ENCODE measurements around the gene ANGPTL5. TPM values are rescaled to one million over a fixed set of nuclear protein-coding genes. Genes with fewer than 3 reads are reported as not detected.

The ANGPTL5 gene
- polyA plus RNA-seq, 4 donors = 0.06 to 0.22 TPM; not detected in 2

Other genes starting within 250 kb of the ANGPTL5 start
- 1 to 10 TPM; 3.0 to 5.6 (median 4.2) TPM for gene CEP126, start 1.5 kb downstream of the ANGPTL5 start, polyA plus RNA-seq (ENCODE audit: insufficient read length in 4 of 4)
- gene CFAP300, start 130.9 kb upstream of the ANGPTL5 start, polyA plus RNA-seq (ENCODE audit: insufficient read length in 4 of 4) = 1 to 10 TPM; 4.9 to 7.3 (median 5.6) TPM
- 100 to 1,000 TPM; 171 to 199 (median 186) TPM for gene YAP1, start 193.9 kb upstream of the ANGPTL5 start, polyA plus RNA-seq (ENCODE audit: insufficient read length in 4 of 4)

Measured in left renal cortex interstitium (tissue), 4 donors.